Muscle layer of colon (tissue), 2 donors: ENCODE data around the gene OOSP1.

Source experiments
- H3K27ac ChIP-seq: one replicate; pipeline ENCODE4 v1.7.0; 2013; ENCODE audit warnings: low read depth, mild to moderate bottlenecking, low read length, moderate library complexity
- H3K27me3 ChIP-seq, 2 donors: one replicate each; pipeline ENCODE4 v1.7.0; 2013; ENCODE audit warnings: low read length in 2 of 2, mild to moderate bottlenecking in 2 of 2; ENCODE audit not compliant: insufficient read depth in 2 of 2, control insufficient read depth in 1 of 2
- H3K36me3 ChIP-seq: one replicate; pipeline ENCODE4 v1.7.0; 2013; ENCODE audit warnings: mild to moderate bottlenecking, low read length; ENCODE audit not compliant: insufficient read depth
- H3K4me1 ChIP-seq: one replicate; pipeline ENCODE4 v1.7.0; 2013; ENCODE audit warnings: mild to moderate bottlenecking, low read length; ENCODE audit not compliant: insufficient read depth
- H3K4me3 ChIP-seq, 2 donors: one replicate each; pipeline ENCODE4 v1.7.0; 2013; ENCODE audit warnings: low read length in 2 of 2, low read depth in 1 of 2, mild to moderate bottlenecking in 1 of 2, moderate library complexity in 1 of 2
- H3K9ac ChIP-seq: one replicate; pipeline ENCODE4 v1.7.0; 2013; ENCODE audit warnings: low read length
- H3K9me3 ChIP-seq: one replicate; pipeline ENCODE4 v1.7.0; 2013; ENCODE audit warnings: mild to moderate bottlenecking, low read length
- donor health status: abdominal sarcoma.
- donor health status: Adenocarcinoma of cecum.

OOSP1 gene

DNA sequence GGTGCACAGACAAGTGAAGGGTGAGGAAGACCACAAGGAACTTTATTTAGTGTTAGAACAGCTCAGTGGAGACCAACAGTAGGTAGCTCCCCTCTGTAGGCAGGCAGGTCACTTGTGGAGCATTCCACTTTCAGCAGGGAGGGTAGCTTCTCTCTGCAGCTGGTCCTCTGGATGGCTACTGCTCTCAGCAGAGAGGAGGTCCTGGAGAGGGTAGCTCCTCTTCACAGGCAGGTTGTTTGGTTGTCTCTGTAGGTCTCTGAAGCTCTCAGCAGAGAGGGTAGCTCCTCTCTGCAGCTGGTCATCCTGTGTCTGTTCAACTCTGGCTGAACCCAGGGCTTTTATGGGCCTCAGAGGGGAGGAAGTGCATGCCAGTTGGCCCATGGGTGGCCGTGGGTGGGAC lies 6.5 kb upstream of the OOSP1 start:
- H3K4me3 ChIP-seq = no peak overlapping the region
- H3K9me3 ChIP-seq = no peaks in the 10 kb centered on the region
- H3K36me3 ChIP-seq = no peaks in the 10 kb centered on the region
- no peak overlapping the region for H3K9ac ChIP-seq
- no peaks in the 10 kb centered on the region for H3K27me3 ChIP-seq
- no peak overlapping the region for H3K27ac ChIP-seq
- H3K4me1 ChIP-seq = no peaks in the 10 kb centered on the region

DNA sequence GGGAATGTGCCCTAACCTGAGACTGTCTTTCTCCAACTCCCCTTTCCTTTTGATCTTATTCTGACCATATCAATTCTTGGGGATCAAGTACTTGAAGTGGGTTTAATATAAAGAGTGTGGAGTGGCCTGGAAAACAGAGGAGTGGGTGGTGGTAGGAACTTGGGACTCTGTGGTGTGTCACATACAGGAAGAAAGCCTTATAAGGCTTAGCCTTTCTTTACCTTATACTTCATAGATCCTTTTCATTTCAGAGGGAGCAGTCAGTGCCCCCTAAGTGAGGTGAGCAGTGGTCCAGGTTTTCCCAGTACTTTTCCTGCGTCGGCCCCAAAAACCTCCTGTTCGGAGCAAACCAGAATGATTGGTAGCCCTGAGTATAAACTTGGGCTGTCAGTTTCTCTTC lies 486 bp downstream of the OOSP1 start:
- Histone ChIP-seq H3K36me3 (no peaks in the 10 kb centered on the region), H3K27ac (no peak overlapping the region), H3K9ac (no peak overlapping the region), H3K4me1 (no peaks in the 10 kb centered on the region), H3K27me3 (no peaks in the 10 kb centered on the region), H3K4me3 (no peak overlapping the region), H3K9me3 (no peaks in the 10 kb centered on the region)

DNA sequence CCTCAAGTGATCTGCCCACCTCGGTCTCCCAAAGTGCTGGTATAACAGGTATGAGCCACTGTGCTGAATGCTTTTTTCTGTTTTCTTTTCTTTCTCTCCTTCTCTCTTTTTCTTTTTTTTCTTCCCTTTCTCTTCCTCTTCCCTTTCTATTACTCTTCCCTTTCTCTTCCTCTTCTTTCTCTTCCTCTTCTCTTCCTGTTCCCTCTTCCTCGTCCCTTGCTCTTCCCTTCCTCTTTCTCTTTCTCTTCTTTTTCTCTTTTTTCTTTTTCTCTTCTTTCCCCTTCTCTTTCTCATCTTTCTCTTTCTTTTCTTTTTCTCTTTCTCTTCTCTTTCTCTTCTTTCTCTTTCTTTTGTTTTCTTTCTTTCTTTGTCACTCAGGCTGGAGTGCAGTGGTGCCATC lies 1.2 kb downstream of the OOSP1 start:
- Histone ChIP-seq H3K4me3 (no peak overlapping the region), H3K27ac (no peak overlapping the region), H3K27me3 (no peaks in the 10 kb centered on the region), H3K36me3 (no peaks in the 10 kb centered on the region), H3K9me3 (no peaks in the 10 kb centered on the region), H3K4me1 (no peaks in the 10 kb centered on the region), H3K9ac (no peak overlapping the region)

DNA sequence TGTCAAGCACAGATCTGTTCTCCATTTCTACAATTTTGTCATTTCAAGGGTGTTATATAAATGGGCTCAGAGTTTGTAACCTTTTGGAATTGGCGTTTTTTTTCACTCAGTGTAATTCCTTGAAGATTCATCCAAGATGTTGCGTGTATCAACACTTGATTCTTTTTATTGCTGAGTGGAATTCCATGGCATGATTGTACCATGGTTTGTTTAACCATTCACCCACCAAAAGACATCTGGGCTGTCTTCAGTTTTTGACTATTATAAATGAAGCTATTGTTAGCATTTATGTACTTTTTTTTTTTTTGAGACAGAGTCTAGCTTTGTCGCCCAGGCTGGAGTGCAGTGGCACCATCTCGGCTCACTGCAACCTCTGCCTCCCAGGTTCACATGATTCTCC lies 2.9 kb downstream of the OOSP1 start:
- H3K36me3 ChIP-seq = no peaks in the 10 kb centered on the region
- H3K4me1 ChIP-seq = no peaks in the 10 kb centered on the region
- no peaks in the 10 kb centered on the region for H3K9me3 ChIP-seq
- no peak overlapping the region for H3K4me3 ChIP-seq
- no peaks in the 10 kb centered on the region for H3K27me3 ChIP-seq
- H3K9ac ChIP-seq = no peak overlapping the region
- no peak overlapping the region for H3K27ac ChIP-seq

DNA sequence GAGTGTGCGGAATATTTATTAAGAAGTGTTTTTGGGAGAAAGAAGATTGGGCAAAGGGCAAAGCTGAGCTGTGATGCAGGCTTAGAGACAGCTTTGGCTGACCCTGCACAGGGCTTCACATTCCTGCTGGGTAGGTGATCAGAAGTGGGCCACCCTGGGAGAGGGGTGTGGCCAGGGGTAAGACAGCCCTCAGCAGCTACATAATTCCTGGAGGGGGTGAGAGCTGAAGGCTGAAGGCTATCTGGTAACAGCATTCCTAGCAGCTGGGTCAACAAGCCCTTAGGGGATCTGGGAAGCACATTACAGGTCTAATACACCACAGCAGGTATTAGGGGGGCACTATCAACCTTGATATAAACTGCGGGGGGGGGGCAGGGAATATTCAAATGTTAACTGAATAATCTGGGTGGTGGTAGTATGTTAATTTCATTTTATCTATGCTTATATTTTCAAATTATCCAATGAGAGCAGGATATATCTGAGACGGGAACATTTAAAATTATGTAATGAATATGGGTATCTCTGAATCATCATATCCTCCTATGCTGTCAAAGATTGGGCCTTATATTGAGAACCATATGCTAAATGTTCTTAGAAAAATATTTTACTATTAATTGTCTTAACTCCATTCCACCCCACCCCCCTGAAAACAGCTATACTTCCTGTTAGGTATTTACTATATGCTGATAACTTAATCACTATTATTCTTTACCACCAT lies 5.9 kb downstream of the OOSP1 start:
- no peak overlapping the region for H3K4me3 ChIP-seq
- no peaks in the 10 kb centered on the region for H3K36me3 ChIP-seq
- H3K4me1 ChIP-seq = no peaks in the 10 kb centered on the region
- H3K9me3 ChIP-seq = no peaks in the 10 kb centered on the region
- no peak overlapping the region for H3K9ac ChIP-seq
- H3K27me3 ChIP-seq = no peaks in the 10 kb centered on the region
- H3K27ac ChIP-seq = no peak overlapping the region

DNA sequence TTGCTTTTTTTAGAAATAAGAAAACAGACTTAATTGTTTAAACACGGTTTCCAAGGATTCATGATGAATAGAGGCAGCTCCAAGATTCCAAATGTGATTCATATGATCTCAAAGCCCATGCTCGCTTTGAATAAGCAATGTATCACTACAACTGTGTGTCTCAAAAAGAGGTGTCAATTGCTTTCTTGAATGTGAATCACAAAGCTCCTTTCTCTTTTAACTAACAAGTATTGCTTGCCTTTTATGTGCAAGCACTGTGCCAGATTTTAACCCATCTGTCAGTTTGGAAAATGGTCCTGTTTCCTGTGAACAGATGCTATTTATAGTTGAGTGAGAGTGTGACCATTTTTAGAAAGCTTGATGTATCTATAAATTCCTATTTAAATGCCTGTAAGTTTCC lies 6.5 kb downstream of the OOSP1 start:
- Histone ChIP-seq H3K4me1 (no peaks in the 10 kb centered on the region), H3K36me3 (no peaks in the 10 kb centered on the region), H3K9ac (no peak overlapping the region), H3K27me3 (no peaks in the 10 kb centered on the region), H3K27ac (no peak overlapping the region), H3K9me3 (no peaks in the 10 kb centered on the region), H3K4me3 (no peak overlapping the region)

DNA sequence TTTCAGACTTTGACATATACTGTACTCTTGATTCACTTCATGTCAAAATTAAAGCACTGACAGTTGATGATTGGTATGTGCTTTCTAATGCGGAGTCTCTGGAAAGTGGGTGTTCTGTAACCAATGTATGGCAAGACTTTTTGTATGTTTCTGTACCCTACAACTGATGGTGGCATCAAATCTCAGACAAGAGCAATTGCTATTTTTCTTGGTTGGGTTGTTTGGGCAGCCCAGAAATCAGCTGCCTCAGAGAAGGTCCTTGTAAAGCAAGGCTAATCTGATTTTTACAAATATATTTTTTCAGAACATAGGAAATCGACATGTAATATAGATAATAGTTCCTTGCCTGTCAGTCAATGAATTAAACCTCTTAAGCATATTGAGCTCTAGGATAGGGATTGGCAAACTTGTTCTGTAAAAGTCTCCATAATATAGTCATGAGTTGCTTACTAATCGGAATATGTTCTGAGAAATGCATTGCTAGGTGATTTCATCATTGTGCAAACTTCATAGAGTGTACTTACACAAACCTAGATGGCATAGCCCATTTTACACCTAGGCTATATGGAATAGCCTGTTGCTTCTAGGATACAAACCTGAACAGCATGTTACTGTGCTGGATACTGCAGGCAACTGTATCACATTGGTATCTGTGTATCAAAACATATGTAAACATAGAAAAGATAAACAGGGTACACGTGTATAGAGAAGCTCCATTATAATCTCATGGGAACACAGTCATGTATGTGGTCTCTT lies 15.4 kb downstream of the OOSP1 start:
- H3K9ac ChIP-seq = no peak overlapping the region
- no peaks in the 10 kb centered on the region for H3K4me1 ChIP-seq
- H3K4me3 ChIP-seq = no peak overlapping the region
- no peaks in the 10 kb centered on the region for H3K36me3 ChIP-seq
- H3K9me3 ChIP-seq = no peaks in the 10 kb centered on the region
- no peak overlapping the region for H3K27ac ChIP-seq
- H3K27me3 ChIP-seq = no peaks in the 10 kb centered on the region

DNA sequence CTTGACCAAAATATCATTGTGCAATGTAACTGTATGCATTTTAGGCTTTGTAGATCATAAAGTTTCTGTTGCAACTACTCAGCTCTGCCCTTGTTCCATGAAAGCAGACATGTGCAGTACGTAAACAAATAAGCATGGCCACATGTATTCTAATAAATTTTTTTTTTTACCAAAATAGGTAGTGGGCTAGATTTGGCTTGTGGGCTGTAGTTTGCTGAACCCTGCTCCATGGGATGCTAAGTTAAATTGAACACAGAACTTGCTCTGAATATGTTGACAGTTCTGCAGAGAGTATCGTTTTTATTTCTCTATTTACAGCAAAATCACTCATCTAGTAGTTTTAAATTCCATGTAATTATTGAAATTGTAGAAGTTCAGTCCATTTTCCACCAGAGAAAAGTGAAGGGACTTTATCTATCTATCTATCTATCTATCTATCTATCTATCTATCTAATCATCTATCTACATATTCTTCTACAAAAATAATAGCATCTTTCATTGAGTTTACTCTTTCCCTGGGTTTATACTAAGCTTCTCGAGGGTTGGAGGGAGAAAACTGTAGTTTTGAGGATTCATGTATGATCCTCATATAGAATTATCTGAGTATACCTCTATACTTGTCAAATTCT lies 16.1 kb downstream of the OOSP1 start:
- no peaks in the 10 kb centered on the region for H3K9me3 ChIP-seq

DNA sequence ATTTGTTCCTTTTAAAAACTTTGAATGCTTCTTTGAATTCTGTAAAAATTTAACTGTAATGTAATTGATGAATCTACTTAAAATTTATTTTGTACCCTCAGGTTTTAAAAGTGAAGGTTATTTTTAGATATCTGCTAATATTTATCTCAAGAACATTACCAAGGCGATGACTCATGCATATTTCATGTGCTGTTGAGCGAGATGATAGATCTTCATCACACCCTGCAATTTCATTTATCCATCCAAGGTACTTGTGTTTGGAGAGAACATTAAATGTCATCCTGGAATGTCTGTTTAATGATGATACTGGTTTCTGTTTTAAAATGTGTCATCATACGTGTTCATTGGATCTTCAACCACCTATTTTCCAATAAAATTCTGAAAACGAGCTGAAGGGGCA lies 18.9 kb downstream of the OOSP1 start:
- Histone ChIP-seq H3K4me1 (no peaks in the 10 kb centered on the region), H3K27ac (no peak overlapping the region), H3K36me3 (no peaks in the 10 kb centered on the region), H3K9ac (no peak overlapping the region), H3K4me3 (no peak overlapping the region), H3K9me3 (no peaks in the 10 kb centered on the region), H3K27me3 (no peaks in the 10 kb centered on the region)

More for the DNA sequence above, 16.1 kb downstream of the OOSP1 start:
- Histone ChIP-seq H3K36me3 (no peaks in the 10 kb centered on the region), H3K27me3 (no peaks in the 10 kb centered on the region), H3K9ac (no peak overlapping the region), H3K4me1 (no peaks in the 10 kb centered on the region), H3K4me3 (no peak overlapping the region), H3K27ac (no peak overlapping the region)

DNA sequence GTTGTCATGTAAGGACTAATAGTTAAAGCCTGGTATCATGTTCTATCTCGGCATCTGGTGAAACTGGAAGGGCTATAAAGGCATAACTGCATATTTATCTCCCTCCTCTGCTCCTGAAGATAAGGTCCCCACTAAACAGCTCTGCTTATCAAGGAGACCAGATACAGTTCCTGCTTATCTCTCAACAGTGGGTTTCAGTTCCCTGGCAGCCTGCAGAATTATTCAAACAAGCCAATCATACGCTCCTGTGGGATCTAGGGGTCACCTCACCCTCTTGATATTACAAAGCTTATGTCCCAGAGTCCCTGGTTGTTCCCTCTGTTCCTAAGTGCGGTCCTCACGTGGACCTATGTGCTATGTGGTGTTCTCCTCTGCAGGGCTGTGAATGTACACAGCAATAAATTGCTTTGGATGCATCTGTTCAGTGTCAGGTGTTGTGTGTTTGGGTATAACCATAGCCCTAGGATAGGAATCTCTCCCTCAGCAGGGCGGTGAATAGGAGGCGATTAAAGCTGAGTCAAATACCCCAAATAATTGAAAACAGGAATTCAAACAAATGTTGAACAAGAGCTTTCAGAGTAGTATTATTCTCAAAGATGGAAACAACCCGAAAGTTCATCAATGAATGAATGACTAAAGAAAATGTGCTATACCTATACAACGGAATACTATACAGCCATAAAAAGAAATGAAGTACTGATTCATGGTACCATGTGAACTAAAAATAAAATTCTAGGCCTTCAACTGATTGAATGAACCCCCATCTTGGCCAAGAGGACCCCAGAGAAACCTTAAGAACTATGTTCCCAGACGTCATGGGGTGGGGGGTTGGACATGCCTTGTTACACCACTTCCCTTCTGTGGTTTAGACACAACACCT lies 22.5 kb downstream of the OOSP1 start:
- H3K4me3 ChIP-seq = no peak overlapping the region
- no peaks in the 10 kb centered on the region for H3K27me3 ChIP-seq

DNA sequence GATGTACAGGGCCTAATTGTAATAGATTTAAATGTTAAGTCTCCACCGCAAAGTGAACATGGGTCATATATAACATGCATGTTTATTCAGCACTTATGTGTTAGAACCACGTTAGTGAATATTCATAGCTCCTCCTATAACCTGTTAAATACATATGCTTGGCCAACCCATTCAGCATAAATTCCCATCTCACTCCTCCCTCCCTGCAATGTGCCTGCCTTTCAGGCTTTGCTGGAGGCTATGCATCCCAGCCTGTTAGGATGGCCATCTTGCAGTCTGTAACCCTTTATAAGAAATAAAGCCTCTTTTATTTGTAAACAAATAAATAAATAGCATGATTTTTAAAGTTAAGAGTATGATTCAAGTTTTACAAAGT lies 23.9 kb downstream of the OOSP1 start:
- Histone ChIP-seq H3K4me3 (no peak overlapping the region), H3K9me3 (no peaks in the 10 kb centered on the region), H3K9ac (no peak overlapping the region), H3K4me1 (no peaks in the 10 kb centered on the region), H3K27ac (no peak overlapping the region), H3K36me3 (no peaks in the 10 kb centered on the region), H3K27me3 (no peaks in the 10 kb centered on the region)

More for the DNA sequence above, 22.5 kb downstream of the OOSP1 start:
- Histone ChIP-seq H3K9me3 (no peaks in the 10 kb centered on the region), H3K9ac (no peak overlapping the region), H3K4me1 (no peaks in the 10 kb centered on the region), H3K36me3 (no peaks in the 10 kb centered on the region), H3K27ac (no peak overlapping the region)
